Glomerular visceral epithelial cell (primary cell): Measurements from ENCODE around the gene FAM117B.

ENCODE experiments used
- DNase-seq: peaks from one replicate; pipeline ENCODE4 v3.0.0-alpha.2; 2016; ENCODE audit errors: extremely low spot score

Gene FAM117B

GRCh38 chr2:202758604-202759003, 123.8 kb downstream of the FAM117B start:
- DNase-seq: no peak

GRCh38 chr2:202760848-202761247, 126.1 kb downstream of the FAM117B start:
- peak; percentile 23 for DNase-seq

- no peak for DNase-seq
Observed at GRCh38 chr2:202762556-202762955, 127.8 kb downstream of the FAM117B start.

GRCh38 chr2:202763916-202764315, 129.1 kb downstream of the FAM117B start:
- no peak for DNase-seq

GRCh38 chr2:202764991-202765390, 130.2 kb downstream of the FAM117B start:
- DNase-seq: no peak

GRCh38 chr2:202765436-202765835, 130.7 kb downstream of the FAM117B start:
- DNase-seq: no peak

- no peak for DNase-seq
Observed at GRCh38 chr2:202768273-202768672, 133.5 kb downstream of the FAM117B start.

- no peak for DNase-seq
Observed at GRCh38 chr2:202769201-202769600, 134.4 kb downstream of the FAM117B start.

- no peak for DNase-seq
Observed at GRCh38 chr2:202771336-202771735, 136.6 kb downstream of the FAM117B start.

- DNase-seq: no peak
Observed at GRCh38 chr2:202771741-202772460, 137.1 kb downstream of the FAM117B start.

GRCh38 chr2:202773301-202773973, 138.7 kb downstream of the FAM117B start:
- no peak for DNase-seq

GRCh38 chr2:202774104-202774503, 139.3 kb downstream of the FAM117B start:
- no peak for DNase-seq

- no peak for DNase-seq
Observed at GRCh38 chr2:202778217-202778616, 143.4 kb downstream of the FAM117B start.

GRCh38 chr2:202780514-202781021, 145.8 kb downstream of the FAM117B start:
- DNase-seq: peak; percentile 79

- DNase-seq: no peak
Observed at GRCh38 chr2:202782940-202783558, 148.3 kb downstream of the FAM117B start.

GRCh38 chr2:202786842-202787241, 152.1 kb downstream of the FAM117B start:
- no peak for DNase-seq

GRCh38 chr2:202790676-202791075, 155.9 kb downstream of the FAM117B start:
- DNase-seq: peak; percentile 6

- no peak for DNase-seq
Observed at GRCh38 chr2:202797944-202798343, 163.2 kb downstream of the FAM117B start.

GRCh38 chr2:202805911-202806310, 171.1 kb downstream of the FAM117B start:
- peak; percentile 32 for DNase-seq

GRCh38 chr2:202807431-202808138, 172.8 kb downstream of the FAM117B start:
- DNase-seq: peak; percentile 91

GRCh38 chr2:202808754-202809153, 174.0 kb downstream of the FAM117B start:
- DNase-seq: no peak

GRCh38 chr2:202813387-202813786, 178.6 kb downstream of the FAM117B start:
- DNase-seq: no peak
